HG03159 (cell line): ENCODE data around the gene PPIP5K1.
"Not testable (repeated sequence)": the region's sequence is repeated elsewhere in the genome, so short reads cannot be mapped to it uniquely, and the experiment has no call there.

ENCODE experiments used
- ATAC-seq: cut with Tn5 transposase; IDR thresholded peaks from one replicate; pipeline ENCODE4 v1.9.1; 2021; ENCODE audit warnings: mild to moderate bottlenecking, moderate library complexity; ENCODE audit not compliant: unreplicated experiment

Gene PPIP5K1

DNA sequence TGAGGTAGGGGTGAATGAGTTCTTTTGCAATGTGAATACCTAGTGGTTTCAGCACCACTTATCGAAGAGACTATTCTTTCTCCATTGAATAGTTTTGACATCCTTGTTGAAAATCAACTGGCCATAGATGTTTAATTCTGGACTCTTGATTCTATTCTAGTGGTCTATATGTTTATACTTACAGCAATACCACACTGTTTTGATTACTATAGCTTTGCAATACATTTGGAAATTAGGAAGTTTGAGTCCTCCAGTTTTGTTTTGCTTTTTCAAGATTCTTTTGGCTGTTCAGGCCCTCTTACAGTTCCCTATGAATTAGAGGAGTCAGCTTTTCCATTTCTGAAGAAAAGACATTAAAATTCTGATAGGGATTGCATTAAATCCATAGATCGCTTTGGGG is 42.5 kb downstream of the PPIP5K1 start:
- no peak for ATAC-seq

- ATAC-seq, result no peak
Measured at GRCh38 chr15:43545426-43545825, 44.6 kb downstream of the PPIP5K1 start.

DNA sequence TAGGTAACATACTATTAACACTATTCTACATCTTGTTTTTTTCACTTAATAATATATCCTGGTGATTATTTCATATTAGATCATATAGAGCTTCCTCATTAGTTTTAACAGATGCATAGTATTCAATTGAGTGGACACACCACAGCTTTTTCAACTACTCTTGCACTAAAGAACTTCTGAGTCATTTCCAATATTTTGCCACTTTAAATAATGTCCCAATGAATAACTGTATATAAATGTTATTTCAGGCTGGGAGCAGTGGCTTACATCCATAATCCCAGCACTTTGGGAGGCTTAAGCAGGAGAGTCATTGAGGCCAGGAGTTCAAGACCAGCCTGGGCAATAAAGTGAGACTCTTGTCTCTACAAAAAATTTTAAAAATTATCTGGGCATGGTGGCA is 45.7 kb downstream of the PPIP5K1 start:
- ATAC-seq, result no peak

- no peak for ATAC-seq
Measured at GRCh38 chr15:43541785-43542184, 48.2 kb downstream of the PPIP5K1 start.

GRCh38 chr15:43538091-43538490 is 51.9 kb downstream of the PPIP5K1 start:
- ATAC-seq, result no peak

- ATAC-seq, result no peak
Measured at GRCh38 chr15:43534897-43535296, 55.1 kb downstream of the PPIP5K1 start.

- not testable (repeated sequence) for ATAC-seq
Measured at GRCh38 chr15:43532826-43533225, 57.2 kb downstream of the PPIP5K1 start.

- no peak for ATAC-seq
Measured at GRCh38 chr15:43531018-43531670, 58.9 kb downstream of the PPIP5K1 start.

DNA sequence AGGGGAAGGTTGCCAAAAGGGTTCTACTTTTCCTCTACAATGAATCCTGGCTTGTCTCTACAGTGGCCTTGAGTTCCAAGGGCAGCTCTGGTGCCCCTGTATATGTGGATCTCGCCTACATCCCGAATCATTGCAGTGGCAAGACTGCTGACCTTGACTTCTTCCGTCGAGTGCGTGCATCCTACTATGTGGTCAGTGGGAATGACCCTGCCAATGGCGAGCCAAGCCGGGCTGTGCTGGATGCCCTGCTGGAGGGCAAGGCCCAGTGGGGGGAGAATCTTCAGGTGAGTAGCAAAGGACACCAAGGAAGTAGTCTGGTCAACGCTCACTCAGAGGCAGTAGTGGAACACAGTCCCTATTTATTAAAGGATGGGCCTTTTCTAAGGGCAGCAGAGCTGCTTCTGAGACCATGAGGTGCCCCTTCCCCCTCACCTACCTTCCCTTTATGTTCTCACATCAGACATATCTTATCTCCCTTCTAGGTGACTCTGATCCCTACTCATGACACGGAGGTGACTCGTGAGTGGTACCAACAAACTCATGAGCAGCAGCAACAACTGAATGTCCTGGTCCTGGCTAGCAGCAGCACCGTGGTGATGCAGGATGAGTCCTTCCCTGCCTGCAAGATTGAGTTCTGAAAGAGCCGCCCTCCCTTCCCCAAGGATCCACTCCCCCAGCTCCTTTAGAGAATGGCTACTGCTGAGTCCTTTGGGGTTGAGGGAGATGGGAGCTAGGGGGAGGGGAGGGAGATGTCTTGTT is 60.2 kb downstream of the PPIP5K1 start:
- ATAC-seq, result no peak

GRCh38 chr15:43529141-43529540 is 60.9 kb downstream of the PPIP5K1 start:
- no peak for ATAC-seq

DNA sequence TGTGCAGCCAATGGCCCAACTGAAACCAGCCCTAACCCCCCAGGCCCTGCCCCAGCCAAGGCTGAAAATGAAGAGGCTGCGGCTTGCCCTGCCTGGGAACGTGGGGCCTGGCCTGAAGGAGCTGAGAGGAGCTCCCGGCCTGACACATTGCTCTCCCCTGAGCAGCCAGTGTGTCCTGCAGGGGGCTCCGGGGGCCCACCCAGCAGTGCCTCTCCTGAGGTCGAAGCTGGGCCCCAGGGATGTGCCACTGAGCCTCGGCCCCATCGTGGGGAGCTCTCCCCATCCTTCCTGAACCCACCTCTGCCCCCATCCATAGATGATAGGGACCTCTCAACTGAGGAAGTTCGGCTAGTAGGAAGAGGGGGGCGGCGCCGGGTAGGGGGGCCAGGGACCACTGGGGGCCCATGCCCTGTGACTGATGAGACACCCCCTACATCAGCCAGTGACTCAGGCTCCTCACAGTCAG is 61.4 kb downstream of the PPIP5K1 start:
- ATAC-seq, result no peak

GRCh38 chr15:43527802-43528541 is 62.0 kb downstream of the PPIP5K1 start:
- no peak for ATAC-seq

GRCh38 chr15:43527016-43527801 is 62.8 kb downstream of the PPIP5K1 start:
- no peak for ATAC-seq

- no peak for ATAC-seq
Measured at GRCh38 chr15:43526261-43526930, 63.6 kb downstream of the PPIP5K1 start.

DNA sequence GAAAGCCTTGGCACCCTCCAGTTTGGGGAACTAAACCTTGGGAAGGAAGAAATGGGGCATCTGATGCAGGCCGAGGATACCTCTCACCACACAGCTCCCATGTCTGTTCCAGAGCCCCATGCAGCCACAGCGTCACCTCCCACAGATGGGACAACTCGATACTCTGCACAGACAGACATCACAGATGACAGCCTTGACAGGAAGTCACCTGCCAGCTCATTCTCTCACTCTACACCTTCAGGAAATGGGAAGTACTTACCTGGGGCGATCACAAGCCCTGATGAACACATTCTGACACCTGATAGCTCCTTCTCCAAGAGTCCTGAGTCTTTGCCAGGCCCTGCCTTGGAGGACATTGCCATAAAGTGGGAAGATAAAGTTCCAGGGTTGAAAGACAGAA is 64.9 kb downstream of the PPIP5K1 start:
- ATAC-seq, result no peak

DNA sequence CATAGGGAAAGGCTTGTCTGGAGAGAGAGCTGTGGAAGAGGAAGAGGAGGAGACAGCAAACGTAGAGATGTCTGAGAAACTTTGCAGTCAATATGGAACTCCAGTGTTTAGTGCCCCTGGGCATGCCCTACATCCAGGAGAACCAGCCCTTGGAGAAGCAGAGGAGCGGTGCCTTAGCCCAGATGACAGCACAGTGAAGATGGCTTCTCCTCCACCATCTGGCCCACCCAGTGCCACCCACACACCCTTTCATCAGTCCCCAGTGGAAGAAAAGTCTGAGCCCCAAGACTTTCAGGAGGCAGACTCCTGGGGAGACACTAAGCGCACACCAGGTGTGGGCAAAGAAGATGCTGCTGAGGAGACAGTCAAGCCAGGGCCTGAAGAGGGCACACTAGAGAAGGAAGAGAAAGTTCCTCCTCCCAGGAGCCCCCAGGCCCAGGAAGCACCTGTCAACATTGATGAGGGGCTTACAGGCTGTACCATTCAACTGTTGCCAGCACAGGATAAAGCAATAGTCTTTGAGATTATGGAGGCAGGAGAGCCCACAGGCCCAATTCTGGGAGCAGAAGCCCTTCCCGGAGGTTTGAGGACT is 65.7 kb downstream of the PPIP5K1 start:
- no peak for ATAC-seq

DNA sequence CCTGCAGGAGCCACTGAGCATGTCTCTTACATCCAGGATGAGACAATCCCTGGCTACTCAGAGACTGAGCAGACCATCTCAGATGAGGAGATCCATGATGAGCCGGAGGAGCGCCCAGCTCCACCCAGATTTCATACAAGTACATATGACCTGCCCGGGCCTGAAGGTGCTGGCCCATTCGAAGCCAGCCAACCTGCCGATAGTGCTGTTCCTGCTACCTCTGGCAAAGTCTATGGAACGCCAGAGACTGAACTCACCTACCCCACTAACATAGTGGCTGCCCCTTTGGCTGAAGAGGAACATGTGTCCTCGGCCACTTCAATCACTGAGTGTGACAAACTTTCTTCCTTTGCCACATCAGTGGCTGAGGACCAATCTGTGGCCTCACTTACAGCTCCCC is 66.4 kb downstream of the PPIP5K1 start:
- ATAC-seq, result no peak

DNA sequence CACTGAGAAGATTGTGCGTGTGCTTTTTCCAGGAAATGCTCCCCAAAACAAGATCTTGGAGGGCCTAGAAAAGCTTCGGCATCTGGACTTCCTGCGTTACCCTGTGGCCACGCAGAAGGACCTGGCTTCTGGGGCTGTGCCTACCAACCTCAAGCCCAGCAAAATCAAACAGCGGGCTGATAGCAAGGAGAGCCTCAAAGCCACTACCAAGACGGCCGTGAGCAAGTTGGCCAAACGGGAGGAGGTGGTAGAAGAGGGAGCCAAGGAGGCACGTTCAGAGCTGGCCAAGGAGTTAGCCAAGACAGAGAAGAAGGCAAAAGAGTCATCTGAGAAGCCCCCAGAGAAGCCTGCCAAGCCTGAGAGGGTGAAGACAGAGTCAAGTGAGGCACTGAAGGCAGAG is 67.8 kb downstream of the PPIP5K1 start:
- ATAC-seq, result no peak

DNA sequence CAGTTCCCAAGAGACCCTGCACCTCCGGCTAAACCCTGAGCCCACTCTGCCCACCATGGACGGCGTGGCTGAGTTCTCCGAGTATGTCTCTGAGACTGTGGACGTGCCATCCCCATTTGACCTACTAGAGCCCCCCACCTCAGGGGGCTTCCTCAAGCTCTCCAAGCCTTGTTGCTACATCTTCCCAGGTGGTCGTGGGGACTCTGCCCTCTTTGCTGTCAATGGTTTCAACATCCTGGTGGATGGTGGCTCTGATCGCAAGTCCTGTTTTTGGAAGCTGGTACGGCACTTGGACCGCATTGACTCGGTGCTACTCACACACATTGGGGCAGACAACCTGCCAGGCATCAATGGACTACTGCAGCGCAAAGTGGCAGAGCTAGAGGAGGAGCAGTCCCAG is 68.6 kb downstream of the PPIP5K1 start:
- ATAC-seq, result no peak

DNA sequence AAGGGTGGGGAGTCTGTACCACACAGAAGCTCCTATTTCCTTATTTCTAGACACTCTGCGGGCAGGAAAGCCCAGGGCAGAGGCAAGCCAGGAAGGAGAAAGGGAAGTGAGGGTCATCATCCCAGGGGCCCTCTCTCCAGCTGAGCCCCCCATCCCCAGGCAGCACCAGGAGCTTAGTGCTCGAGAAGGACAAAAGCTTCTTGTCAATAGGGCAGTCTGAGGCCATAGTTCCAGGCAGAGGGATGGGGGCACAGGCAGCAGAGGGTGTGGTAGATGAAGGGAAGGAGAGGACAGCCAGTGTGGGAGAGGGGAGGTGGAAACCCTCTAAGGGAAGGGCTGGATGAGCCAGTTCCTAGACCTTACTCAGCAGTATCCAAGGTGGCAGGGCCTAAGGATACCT is 69.9 kb downstream of the PPIP5K1 start:
- ATAC-seq, result no peak
